ENCODE results near the gene CA5B. TPM values are rescaled to one million over a fixed set of nuclear protein-coding genes. Genes with fewer than 3 reads are reported as not detected.

The CA5B gene
- total RNA-seq, 4 donors from 2014 or later: 1.1 to 69.3 (median 4.7) TPM

GRCh38 chrX:15834053-15834452 lies 96.0 kb downstream of the CA5B start:
- no peaks in the 10 kb centered on the region for H3K27me3 ChIP-seq
- no peak overlapping the region for H3K4me3 ChIP-seq
- no peak for TF ChIP-seq POLR2A (IDR thresholded peaks at IDR 0.05)
- no peak for TF ChIP-seq POLR2AphosphoS5 (IDR thresholded peaks at IDR 0.05)
- TF ChIP-seq CTCF (IDR thresholded peaks at IDR 0.05): no peak
- no peak for TF ChIP-seq EP300 (IDR thresholded peaks at IDR 0.05; ENCODE audit: low read depth)
- 74 to 100% methylated on average over 1 to 3 of the region's 3 CpGs for WGBS, 2 donors (ENCODE audit: low coverage in 1 of 2)
- H3K9me3 ChIP-seq: no peaks in the 10 kb centered on the region
- no peak for DNase-seq
- in situ Hi-C loops (cut with MboI; ENCODE audit: low pct_ligation_motif_present in 1 of 4, low pct_unique_long_range_greater_than_20kb in 1 of 4, low sequenced_read_pairs in 3 of 4) (no loop called here), intact Hi-C loops (cut with DNase I; ENCODE audit: low total_unique reads) (no loop called here)
- no peaks in the 10 kb centered on the region for H3K36me3 ChIP-seq
- H3K4me1 ChIP-seq: peaks cover 0 to 4% (median 1%) of the 10 kb centered on the region in 4 donors
- H3K27ac ChIP-seq: no peak overlapping the region

- no peak for DNase-seq
These were observed 96.9 kb downstream of the CA5B start for GRCh38 chrX:15834827-15835595.

More at GRCh38 chrX:15834827-15835595, 96.9 kb downstream of the CA5B start:
- 55 to 58% methylated on average over 2 to 5 of the region's 5 CpGs for WGBS, 2 donors (ENCODE audit: low coverage in 1 of 2)
- no peak overlapping the region for H3K4me3 ChIP-seq
- H3K36me3 ChIP-seq: no peaks in the 10 kb centered on the region
- H3K4me1 ChIP-seq: peaks cover 0 to 4% (median 1%) of the 10 kb centered on the region in 4 donors
- in situ Hi-C loops (cut with MboI; ENCODE audit: low pct_ligation_motif_present in 1 of 4, low pct_unique_long_range_greater_than_20kb in 1 of 4, low sequenced_read_pairs in 3 of 4): no loop called here
- no peaks in the 10 kb centered on the region for H3K27me3 ChIP-seq
- H3K9me3 ChIP-seq: no peaks in the 10 kb centered on the region
- intact Hi-C loops (cut with DNase I; ENCODE audit: low total_unique reads): no loop called here
- no peak overlapping the region for H3K27ac ChIP-seq
- TF ChIP-seq CTCF (IDR thresholded peaks at IDR 0.05) (no peak), POLR2A (IDR thresholded peaks at IDR 0.05) (no peak), POLR2AphosphoS5 (IDR thresholded peaks at IDR 0.05) (no peak)

Small RNA genes within 50 kb of the gene (small RNA-seq; reads per million reads assigned to genes)
- 0 reads per million in 4 donors for gene RF00409

Other genes starting within 250 kb of the CA5B start
- 10 to 100 TPM in 2 of 4 donors, 1 to 10 TPM in 1, not detected in 1; 10.0 to 85.8 (median 11.6) TPM for gene PIR, start 244.9 kb upstream of the CA5B start, total RNA-seq
- gene BMX, start 237.5 kb upstream of the CA5B start, total RNA-seq: 1 to 10 TPM; 1.1 to 5.9 (median 3.4) TPM
- 10 to 100 TPM; 10.5 to 50.4 (median 32.1) TPM for gene ACE2, start 137.3 kb upstream of the CA5B start, total RNA-seq
- under 1 TPM in 1 of 4 donors, not detected in 3; 0.48 TPM for gene CLTRN, start 73.5 kb upstream of the CA5B start, total RNA-seq
- 100 to 1,000 TPM in 1 of 4 donors, 10 to 100 TPM in 1, 1 to 10 TPM in 1, not detected in 1; 5.3 to 263 (median 12.4) TPM for gene ZRSR2, start 52.2 kb downstream of the CA5B start, total RNA-seq
- gene AP1S2, start 116.5 kb downstream of the CA5B start, total RNA-seq: 10 to 100 TPM; 26.2 to 27.6 (median 26.7) TPM